GM21723 (cell line): ENCODE results near the gene PTPRR.

Source experiments
- ATAC-seq: cut with Tn5 transposase; IDR thresholded peaks from one replicate; pipeline ENCODE4 v1.9.1; 2021; ENCODE audit warnings: mild to moderate bottlenecking, moderate library complexity; ENCODE audit not compliant: unreplicated experiment

Gene PTPRR

GRCh38 chr12:70920251-70920851 is at the start of gene PTPRR:
Gene PTPRR, minus strand, starts transcription at chr12:70920738. Its CDS starts 348 bp downstream, at chr12:70920390.
- no peak for ATAC-seq

- no peak for ATAC-seq
Measured at GRCh38 chr12:70966996-70967790, 46.7 kb upstream of the PTPRR start.

- ATAC-seq = no peak
Measured at GRCh38 chr12:70966046-70966445, 45.5 kb upstream of the PTPRR start.

GRCh38 chr12:70964867-70965510 is 44.5 kb upstream of the PTPRR start:
- no peak for ATAC-seq

- no peak for ATAC-seq
Measured at GRCh38 chr12:70963081-70963660, 42.6 kb upstream of the PTPRR start.

- peak; percentile 67 for ATAC-seq
Measured at GRCh38 chr12:70962226-70962794, 41.8 kb upstream of the PTPRR start.

- ATAC-seq = no peak
Measured at GRCh38 chr12:70960484-70960883, 39.9 kb upstream of the PTPRR start.

- no peak for ATAC-seq
Measured at GRCh38 chr12:70955415-70955814, 34.9 kb upstream of the PTPRR start.

- no peak for ATAC-seq
Measured at GRCh38 chr12:70950451-70950850, 29.9 kb upstream of the PTPRR start.

- no peak for ATAC-seq
Measured at GRCh38 chr12:70948976-70949336, 28.4 kb upstream of the PTPRR start.

GRCh38 chr12:70948236-70948975 is 27.9 kb upstream of the PTPRR start:
- ATAC-seq = no peak

- no peak for ATAC-seq
Measured at GRCh38 chr12:70936203-70936813, 15.8 kb upstream of the PTPRR start.

GRCh38 chr12:70933133-70933532 is 12.6 kb upstream of the PTPRR start:
- ATAC-seq = no peak

GRCh38 chr12:70929029-70929428 is 8.5 kb upstream of the PTPRR start:
- ATAC-seq = no peak

- no peak for ATAC-seq
Measured at GRCh38 chr12:70928071-70928470, 7.5 kb upstream of the PTPRR start.

GRCh38 chr12:70927356-70927755 is 6.8 kb upstream of the PTPRR start:
- ATAC-seq = no peak

GRCh38 chr12:70925539-70925938 is 5.0 kb upstream of the PTPRR start:
- ATAC-seq = no peak

GRCh38 chr12:70920891-70921290 is 353 bp upstream of the PTPRR start:
- ATAC-seq = no peak

GRCh38 chr12:70919597-70920035 is 922 bp downstream of the PTPRR start:
- no peak for ATAC-seq

- no peak for ATAC-seq
Measured at GRCh38 chr12:70919176-70919575, 1.4 kb downstream of the PTPRR start.
